Kidney (tissue), 14 donors: ENCODE data around the gene ENOX1. TPM values are rescaled to one million over a fixed set of nuclear protein-coding genes. Genes with fewer than 3 reads are reported as not detected.

Experiments
- DNase-seq, 5 donors: peaks; one replicate each; pipeline ENCODE4 v3.0.0-alpha.2; 2013 to 2020
- FAIRE-seq: peaks from 2 replicates; lab custom pipeline; 2012; peaks lifted over from hg19 to GRCh38; lab: Jason Lieb, UNC
- H3K27ac ChIP-seq, 2 donors: one replicate each; pipeline ENCODE4 v1.7.0; 2013; ENCODE audit warnings: low read depth in 2 of 2, low read length in 2 of 2, inconsistent platforms in 1 of 2
- H3K27me3 ChIP-seq: one replicate; pipeline ENCODE4 v1.7.1; 2013; ENCODE audit warnings: low read length, inconsistent platforms; ENCODE audit not compliant: control insufficient read depth, insufficient read depth
- H3K36me3 ChIP-seq, 3 donors: one replicate each; pipeline versions ENCODE4 v1.7.0 to v1.7.1; 2013; ENCODE audit warnings: low read length in 3 of 3, control low read depth in 1 of 3, inconsistent platforms in 1 of 3; ENCODE audit not compliant: insufficient read depth in 3 of 3, control insufficient read depth in 2 of 3
- H3K4me1 ChIP-seq, 3 donors: one replicate each; pipeline versions ENCODE4 v1.7.0 to v1.7.1; 2013; ENCODE audit warnings: low read length in 3 of 3, inconsistent platforms in 1 of 3, low read depth in 1 of 3; ENCODE audit not compliant: control insufficient read depth in 2 of 3, insufficient read depth in 2 of 3
- H3K4me3 ChIP-seq, 3 donors: one replicate each; pipeline versions ENCODE4 v1.7.0 to v1.8.1; 2013; ENCODE audit warnings: low read length in 3 of 3, control low read depth in 1 of 3, inconsistent platforms in 1 of 3
- H3K9ac ChIP-seq, 3 donors: one replicate each; pipeline versions ENCODE4 v1.7.0 to v1.7.1; 2013; ENCODE audit warnings: low read length in 3 of 3, control low read depth in 1 of 3, inconsistent platforms in 1 of 3
- H3K9me3 ChIP-seq, 3 donors: one replicate each; pipeline versions ENCODE4 v1.7.0 to v1.7.1; 2013; ENCODE audit warnings: low read length in 3 of 3, control low read depth in 1 of 3, inconsistent platforms in 1 of 3; ENCODE audit not compliant: control insufficient read depth in 2 of 3, insufficient read depth in 1 of 3
- intact Hi-C: fragments of 100-400 bp; cut with DNase I; formaldehyde crosslinking; loops from one replicate; pipeline ENCODE4 v1.11.1; 2022
- polyA plus RNA-seq: library from polyadenylated mRNA; stranded (reverse); fragments of 350-450 nt; fragmentation: Illumina TruSeq; extraction: RNeasy Lipid Tissue Mini Kit (QIAGEN cat#74804); gene quantifications from one replicate; pipeline ENCODE4 v1.2.3, GENCODE V29; 2014; ENCODE audit warnings: low read depth, low replicate concordance; ENCODE audit not compliant: insufficient read depth
- total RNA-seq: library from RNA; stranded (reverse); fragmentation: NEBNext Ultra II Directional; extraction: Animal tissue kit (Norgen Biotek cat#: 25700); gene quantifications from one replicate; pipeline ENCODE4 v1.2.1, GENCODE V29; 2021
- TF ChIP-seq, protein P1 (sequence below): IDR thresholded peaks from 3 replicates; pipeline ENCODE4 v1.5.1; 2012; ENCODE audit warnings: mild to moderate bottlenecking, moderate library complexity, borderline replicate concordance; ENCODE audit not compliant: insufficient read depth; ENCODE audit errors: extremely low read depth
- donor health status: control.
- donor health status: control.
- donor health status: control.
- donor health status: control.
- donor health status: control.
- donor health status: DM: yes; HTN: yes; CAD: no.
- donor health status: Normal renal cell carcinoma (clear cell type).

Gene ENOX1
- total and polyA plus RNA-seq, 2 donors from 2014 or later = 4.9 to 6.8 TPM

DNA sequence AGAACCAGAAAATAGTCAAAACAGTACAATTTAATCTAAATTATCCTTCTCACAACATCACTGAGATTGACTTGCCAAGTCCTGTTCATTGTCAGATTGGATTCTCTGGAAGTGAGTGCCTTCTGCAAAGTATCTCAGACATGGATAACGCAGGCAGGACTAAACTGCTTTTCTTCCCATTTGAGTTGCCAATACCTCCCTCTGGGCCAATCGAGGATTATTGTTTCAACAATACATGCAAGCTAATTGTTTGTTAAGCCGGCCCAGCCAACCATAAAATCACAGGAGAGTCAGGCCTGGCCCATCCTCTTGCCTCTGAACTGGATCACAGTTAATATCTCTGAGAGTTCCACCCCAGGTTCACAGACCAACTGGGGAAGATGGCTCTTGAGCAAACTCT lies 240.0 kb downstream of the ENOX1 start:
- FAIRE-seq = no peak

DNA sequence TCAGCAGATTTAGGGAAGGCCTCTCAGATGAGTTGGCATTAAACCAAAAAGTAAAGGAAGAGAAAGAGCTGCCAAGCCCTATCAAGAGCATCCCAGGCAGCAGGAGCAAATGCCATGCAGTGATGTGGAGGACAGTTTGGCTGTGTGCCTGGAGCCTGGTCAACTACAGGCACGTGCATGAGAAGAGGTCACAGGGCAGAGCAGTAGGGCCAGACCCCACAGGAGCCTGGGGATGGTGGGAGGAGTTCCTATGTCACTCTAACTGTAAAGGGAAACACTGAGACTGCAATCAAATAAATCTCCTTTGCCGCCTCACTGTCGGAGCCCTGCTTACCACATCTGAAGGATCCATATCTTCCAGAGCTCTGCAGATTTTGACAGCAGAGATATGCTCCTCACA lies 240.5 kb downstream of the ENOX1 start:
- Histone ChIP-seq H3K9me3 (no peaks in the 10 kb centered on the region), H3K4me1 (peaks cover 0 to 5% (median 0%) of the 10 kb centered on the region in 3 donors), H3K27me3 (no peaks in the 10 kb centered on the region), H3K36me3 (no peaks in the 10 kb centered on the region), H3K9ac (no peak overlapping the region), H3K4me3 (no peak overlapping the region), H3K27ac (no peak overlapping the region)
- intact Hi-C loops = no loop called here
- DNase-seq (peak in 2 of 5 donors; percentile 13 to 81), FAIRE-seq (no peak)
- TF ChIP-seq, protein P1, sequence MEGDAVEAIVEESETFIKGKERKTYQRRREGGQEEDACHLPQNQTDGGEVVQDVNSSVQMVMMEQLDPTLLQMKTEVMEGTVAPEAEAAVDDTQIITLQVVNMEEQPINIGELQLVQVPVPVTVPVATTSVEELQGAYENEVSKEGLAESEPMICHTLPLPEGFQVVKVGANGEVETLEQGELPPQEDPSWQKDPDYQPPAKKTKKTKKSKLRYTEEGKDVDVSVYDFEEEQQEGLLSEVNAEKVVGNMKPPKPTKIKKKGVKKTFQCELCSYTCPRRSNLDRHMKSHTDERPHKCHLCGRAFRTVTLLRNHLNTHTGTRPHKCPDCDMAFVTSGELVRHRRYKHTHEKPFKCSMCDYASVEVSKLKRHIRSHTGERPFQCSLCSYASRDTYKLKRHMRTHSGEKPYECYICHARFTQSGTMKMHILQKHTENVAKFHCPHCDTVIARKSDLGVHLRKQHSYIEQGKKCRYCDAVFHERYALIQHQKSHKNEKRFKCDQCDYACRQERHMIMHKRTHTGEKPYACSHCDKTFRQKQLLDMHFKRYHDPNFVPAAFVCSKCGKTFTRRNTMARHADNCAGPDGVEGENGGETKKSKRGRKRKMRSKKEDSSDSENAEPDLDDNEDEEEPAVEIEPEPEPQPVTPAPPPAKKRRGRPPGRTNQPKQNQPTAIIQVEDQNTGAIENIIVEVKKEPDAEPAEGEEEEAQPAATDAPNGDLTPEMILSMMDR = no peak

More for the DNA sequence above, 240.0 kb downstream of the ENOX1 start:
- Histone ChIP-seq H3K4me1 (peaks cover 0 to 5% (median 0%) of the 10 kb centered on the region in 3 donors), H3K27ac (no peak overlapping the region), H3K27me3 (no peaks in the 10 kb centered on the region), H3K4me3 (no peak overlapping the region), H3K9me3 (no peaks in the 10 kb centered on the region), H3K36me3 (no peaks in the 10 kb centered on the region), H3K9ac (no peak overlapping the region)
- intact Hi-C loops = no loop called here
- DNase-seq = no peak
- TF ChIP-seq, protein P1 = no peak

DNA sequence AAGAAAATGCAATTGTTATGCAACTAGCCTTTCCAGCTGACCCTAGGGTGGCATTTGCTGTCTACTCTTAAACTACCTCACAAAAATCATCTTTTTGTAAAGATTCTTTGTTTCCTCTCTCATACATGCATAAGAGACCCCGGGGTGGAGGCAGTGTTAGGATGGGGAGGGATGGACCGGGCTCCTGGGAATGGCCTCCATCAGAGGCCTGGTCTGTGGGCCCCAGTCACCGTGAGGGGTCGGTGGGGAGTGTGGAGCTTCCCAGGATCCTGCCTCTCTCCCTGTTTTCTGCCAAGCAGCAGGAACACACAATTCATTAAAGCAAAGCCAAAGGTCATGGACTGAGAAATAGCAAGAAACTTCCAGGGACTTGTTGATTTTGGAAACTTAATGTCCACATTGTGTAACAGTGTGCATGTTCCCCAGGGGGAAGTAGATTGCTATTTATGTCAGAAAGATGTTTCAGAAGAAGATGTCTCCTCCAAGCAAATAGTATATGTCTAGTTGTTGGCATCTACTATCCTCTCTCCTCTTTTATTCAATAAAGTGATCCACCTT lies 241.4 kb downstream of the ENOX1 start:
- no peaks in the 10 kb centered on the region for H3K36me3 ChIP-seq
- H3K27me3 ChIP-seq = no peaks in the 10 kb centered on the region
- H3K9me3 ChIP-seq = no peaks in the 10 kb centered on the region
- H3K27ac ChIP-seq = peak overlapping the region in 1 of 2 donors; percentile 54
- H3K4me3 ChIP-seq = no peak overlapping the region
- no peak for FAIRE-seq
- peaks cover 0 to 5% (median 0%) of the 10 kb centered on the region in 3 donors for H3K4me1 ChIP-seq
- TF ChIP-seq, protein P1 = no peak
- intact Hi-C loops = no loop called here
- peak in 4 of 5 donors; percentile 11 to 75 (median 60) for DNase-seq
- H3K9ac ChIP-seq = no peak overlapping the region
